T-helper 2 cell treated with Interferon-gamma antibody and Interleukin-4, amounts not matched to agents 100 ng/mL and 5 ng/mL, for 36 hours (primary cell): ENCODE results near the gene GDAP1L1. TPM values are rescaled to one million over a fixed set of nuclear protein-coding genes. Genes with fewer than 3 reads are reported as not detected.
"Not testable (repeated sequence)": the region's sequence is repeated elsewhere in the genome, so short reads cannot be mapped to it uniquely, and the experiment has no call there.

ENCODE experiments used
- intact Hi-C: fragments of 100-400 bp; cut with micrococcal nuclease; formaldehyde crosslinking; loops from one replicate; pipeline ENCODE4 v1.15.1; 2023
- total RNA-seq: library from RNA; stranded (reverse); gene quantifications from 2 replicates; pipeline ENCODE4 v1.2.3, GENCODE V29; 2022

GDAP1L1 gene
- total RNA-seq, 1 donor from 2014 or later, result not detected

- intact Hi-C loops, result loop anchor here (2.0 to 10.0 kb wide), 5 partner anchors 242 to 1576 kb away; partner anchors contain the start of genes DNTTIP1, TOMM34, WFDC3 and YWHAB
Observed at GRCh38 chr20:44219170-44219730, 27.9 kb upstream of the GDAP1L1 start.

- intact Hi-C loops, result loop anchor here (2.0 to 10.0 kb wide), 5 partner anchors 241 to 1575 kb away; partner anchors contain the start of genes DNTTIP1, TOMM34, WFDC3 and YWHAB
Observed at GRCh38 chr20:44219791-44220190, 27.3 kb upstream of the GDAP1L1 start.

- intact Hi-C loops, result no loop called here
Observed at GRCh38 chr20:44221368-44221954, 25.6 kb upstream of the GDAP1L1 start.

GRCh38 chr20:44222027-44222426 is 25.1 kb upstream of the GDAP1L1 start:
- intact Hi-C loops, result no loop called here

- intact Hi-C loops, result no loop called here
Observed at GRCh38 chr20:44222633-44223368, 24.3 kb upstream of the GDAP1L1 start.

GRCh38 chr20:44223721-44224120 is 23.4 kb upstream of the GDAP1L1 start:
- intact Hi-C loops, result no loop called here

GRCh38 chr20:44224637-44225036 is 22.5 kb upstream of the GDAP1L1 start:
- intact Hi-C loops, result no loop called here

GRCh38 chr20:44228465-44229258 is 18.4 kb upstream of the GDAP1L1 start:
- intact Hi-C loops, result no loop called here

- intact Hi-C loops, result no loop called here
Observed at GRCh38 chr20:44231193-44231592, 15.9 kb upstream of the GDAP1L1 start.

- intact Hi-C loops, result no loop called here
Observed at GRCh38 chr20:44231713-44232468, 15.2 kb upstream of the GDAP1L1 start.

- intact Hi-C loops, result not testable (repeated sequence)
Observed at GRCh38 chr20:44232469-44232856, 14.6 kb upstream of the GDAP1L1 start.

GRCh38 chr20:44233436-44234016 is 13.6 kb upstream of the GDAP1L1 start:
- intact Hi-C loops, result no loop called here

GRCh38 chr20:44234566-44235317 is 12.4 kb upstream of the GDAP1L1 start:
- intact Hi-C loops, result no loop called here

GRCh38 chr20:44235702-44236101 is 11.4 kb upstream of the GDAP1L1 start:
- intact Hi-C loops, result no loop called here

GRCh38 chr20:44236840-44237239 is 10.3 kb upstream of the GDAP1L1 start:
- intact Hi-C loops, result not testable (repeated sequence)

- intact Hi-C loops, result no loop called here
Observed at GRCh38 chr20:44241796-44242195, 5.3 kb upstream of the GDAP1L1 start.

GRCh38 chr20:44245977-44246376 is 1.1 kb upstream of the GDAP1L1 start:
- intact Hi-C loops, result no loop called here

- intact Hi-C loops, result no loop called here
Observed at GRCh38 chr20:44247586-44248409, 690 bp downstream of the GDAP1L1 start.

- intact Hi-C loops, result no loop called here
Observed at GRCh38 chr20:44248410-44248759, 1.3 kb downstream of the GDAP1L1 start.
